ENCODE measurements around the gene DVL3. TPM values are rescaled to one million over a fixed set of nuclear protein-coding genes. Genes with fewer than 3 reads are reported as not detected.
"Not testable (repeated sequence)": the region's sequence is repeated elsewhere in the genome, so short reads cannot be mapped to it uniquely, and the experiment has no call there.

DVL3 gene
- total RNA-seq, 3 donors from 2014 or later, result 35.7 to 40.2 (median 36.1) TPM

GRCh38 chr3:184144505-184144904 lies 10.7 kb upstream of the DVL3 start:
- H3K27ac ChIP-seq, result peak overlapping the region; percentile 13 to 50
- H3K9me3 ChIP-seq, result no peaks in the 10 kb centered on the region
- H3K27me3 ChIP-seq, result no peaks in the 10 kb centered on the region
- TF ChIP-seq POLR2A (IDR thresholded peaks at IDR 0.05) (no peak), CTCF (IDR thresholded peaks at IDR 0.05) (no peak), POLR2AphosphoS5 (IDR thresholded peaks at IDR 0.05) (no peak)
- intact Hi-C loops (cut with DNase I; ENCODE audit: low total_unique reads), result no loop called here
- H3K4me3 ChIP-seq, result no peak overlapping the region
- H3K36me3 ChIP-seq, result peaks cover 7% of the 10 kb centered on the region
- no peak for DNase-seq (ENCODE audit: low spot score in 2 of 2)
- no peaks in the 10 kb centered on the region for H3K4me1 ChIP-seq

GRCh38 chr3:184145111-184145524 lies 10.1 kb upstream of the DVL3 start:
- Histone ChIP-seq H3K4me3 (no peak overlapping the region), H3K27ac (peak overlapping the region; percentile 13 to 50), H3K27me3 (no peaks in the 10 kb centered on the region), H3K36me3 (peaks cover 7% of the 10 kb centered on the region), H3K4me1 (no peaks in the 10 kb centered on the region), H3K9me3 (no peaks in the 10 kb centered on the region)
- peak; percentile 53 to 76 for DNase-seq (ENCODE audit: low spot score in 2 of 2)
- TF ChIP-seq POLR2A (IDR thresholded peaks at IDR 0.05), result no peak
- TF ChIP-seq CTCF (IDR thresholded peaks at IDR 0.05), result peak in 2 of 3 donors; percentile 32 to 62
- TF ChIP-seq POLR2AphosphoS5 (IDR thresholded peaks at IDR 0.05), result no peak
- intact Hi-C loops (cut with DNase I; ENCODE audit: low total_unique reads), result no loop called here

GRCh38 chr3:184145751-184146270 lies 9.4 kb upstream of the DVL3 start:
- Histone ChIP-seq H3K36me3 (peaks cover 7% of the 10 kb centered on the region), H3K27ac (peak overlapping the region; percentile 13 to 50), H3K4me1 (no peaks in the 10 kb centered on the region), H3K4me3 (no peak overlapping the region), H3K9me3 (no peaks in the 10 kb centered on the region), H3K27me3 (no peaks in the 10 kb centered on the region)
- TF ChIP-seq POLR2A (IDR thresholded peaks at IDR 0.05), result no peak
- no peak for TF ChIP-seq CTCF (IDR thresholded peaks at IDR 0.05)
- TF ChIP-seq POLR2AphosphoS5 (IDR thresholded peaks at IDR 0.05), result no peak
- intact Hi-C loops (cut with DNase I; ENCODE audit: low total_unique reads), result no loop called here
- DNase-seq (ENCODE audit: low spot score in 2 of 2), result peak in 1 of 2 donors; percentile 39

GRCh38 chr3:184148076-184148475 lies 7.1 kb upstream of the DVL3 start:
- no peak for DNase-seq (ENCODE audit: low spot score in 2 of 2)
- Histone ChIP-seq H3K4me1 (no peaks in the 10 kb centered on the region), H3K9me3 (no peaks in the 10 kb centered on the region), H3K27me3 (no peaks in the 10 kb centered on the region), H3K27ac (no peak overlapping the region), H3K4me3 (no peak overlapping the region), H3K36me3 (no peaks in the 10 kb centered on the region)
- intact Hi-C loops (cut with DNase I; ENCODE audit: low total_unique reads), result no loop called here
- TF ChIP-seq POLR2A (IDR thresholded peaks at IDR 0.05), result no peak

- Histone ChIP-seq H3K9me3 (no peaks in the 10 kb centered on the region), H3K36me3 (no peaks in the 10 kb centered on the region), H3K27ac (no peak overlapping the region), H3K4me1 (no peaks in the 10 kb centered on the region), H3K4me3 (no peak overlapping the region), H3K27me3 (no peaks in the 10 kb centered on the region)
- intact Hi-C loops (cut with DNase I; ENCODE audit: low total_unique reads), result no loop called here
- TF ChIP-seq POLR2AphosphoS5 (IDR thresholded peaks at IDR 0.05), result no peak
- TF ChIP-seq CTCF (IDR thresholded peaks at IDR 0.05), result no peak
- TF ChIP-seq POLR2A (IDR thresholded peaks at IDR 0.05), result no peak
- DNase-seq (ENCODE audit: low spot score in 2 of 2), result peak in 1 of 2 donors; percentile 14
These were observed 6.1 kb upstream of the DVL3 start for GRCh38 chr3:184149123-184149522.

GRCh38 chr3:184149770-184150169 lies 5.4 kb upstream of the DVL3 start:
- H3K4me3 ChIP-seq; H3K27me3 ChIP-seq; intact Hi-C loops (cut with DNase I; ENCODE audit: low total_unique reads); H3K4me1 ChIP-seq; H3K9me3 ChIP-seq; H3K36me3 ChIP-seq; H3K27ac ChIP-seq: not testable (repeated sequence)
- DNase-seq (ENCODE audit: low spot score in 2 of 2), result peak in 1 of 2 donors; percentile 2

All from breast epithelium (tissue), 4 donors.